Activated naive CD4-positive, alpha-beta T cell treated with anti-CD3 and anti-CD28 coated beads, Interleukin-2, amount 50 U/mL, for 16 hours (primary cell): ENCODE measurements around the gene CHMP3.
A peak's percentile ranks its signal among the peaks of the same experiment; 100 is the strongest.
"Not testable (repeated sequence)": the region's sequence is repeated elsewhere in the genome, so short reads cannot be mapped to it uniquely, and the experiment has no call there.

Source experiments
- DNase-seq: peaks from one replicate; pipeline ENCODE4 v3.0.0-alpha.2; 2020

CHMP3 gene

DNA sequence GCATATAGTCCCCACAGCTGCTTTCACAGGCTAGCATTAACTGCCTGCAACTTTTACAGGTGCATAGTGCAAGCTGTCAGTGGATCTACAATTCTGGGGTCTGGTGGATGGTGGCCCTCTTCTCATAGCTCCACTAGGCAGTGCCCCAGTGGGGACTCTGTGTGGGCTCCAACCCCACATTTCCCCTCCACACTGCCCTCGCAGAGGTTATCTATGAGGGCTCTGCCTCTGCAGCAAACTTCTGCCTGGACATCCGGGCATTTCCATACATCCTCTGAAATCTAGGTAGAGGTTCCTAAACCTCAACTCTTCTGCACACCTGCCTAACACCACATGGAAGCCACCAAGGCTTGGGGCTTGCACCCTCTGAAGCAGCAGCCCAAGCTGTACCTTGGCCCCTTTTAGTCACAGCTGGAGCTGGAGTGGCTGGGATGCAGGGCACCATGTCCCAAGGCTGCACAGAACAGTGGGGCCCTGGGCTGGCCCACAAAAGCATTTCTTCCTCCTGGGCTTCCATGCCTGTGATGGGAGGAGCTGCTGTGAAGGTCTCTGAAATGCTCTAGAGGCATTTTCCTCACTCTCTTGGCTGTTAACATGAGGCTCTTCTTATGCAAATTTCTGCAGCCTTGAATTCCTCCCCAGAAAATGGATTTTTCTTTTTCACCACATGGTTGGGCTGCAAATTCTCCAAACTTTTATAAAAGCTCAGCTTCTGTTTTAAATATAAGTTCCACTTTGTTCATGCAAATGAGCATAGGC is 62.7 kb downstream of the CHMP3 start:
- DNase-seq, result no peak

DNA sequence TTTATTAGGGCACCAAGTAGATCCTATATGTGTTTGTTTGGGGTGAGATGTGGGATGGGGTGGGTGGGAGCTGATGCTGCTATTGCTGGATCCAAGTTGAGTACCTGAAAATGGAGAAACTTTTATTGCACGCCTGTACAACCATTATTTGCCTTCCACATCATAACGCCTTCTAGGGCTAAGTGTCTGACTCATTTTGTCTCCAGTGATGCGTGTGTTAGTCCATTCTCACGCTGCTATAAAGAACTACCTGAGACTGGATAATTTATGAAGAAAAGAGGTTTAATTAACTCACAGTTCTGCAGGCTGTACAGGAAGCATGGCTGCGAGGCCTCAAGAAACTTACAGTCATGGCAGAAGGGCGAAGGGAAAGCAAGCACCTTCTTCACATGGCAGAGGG is 63.9 kb downstream of the CHMP3 start:
- DNase-seq, result no peak

DNA sequence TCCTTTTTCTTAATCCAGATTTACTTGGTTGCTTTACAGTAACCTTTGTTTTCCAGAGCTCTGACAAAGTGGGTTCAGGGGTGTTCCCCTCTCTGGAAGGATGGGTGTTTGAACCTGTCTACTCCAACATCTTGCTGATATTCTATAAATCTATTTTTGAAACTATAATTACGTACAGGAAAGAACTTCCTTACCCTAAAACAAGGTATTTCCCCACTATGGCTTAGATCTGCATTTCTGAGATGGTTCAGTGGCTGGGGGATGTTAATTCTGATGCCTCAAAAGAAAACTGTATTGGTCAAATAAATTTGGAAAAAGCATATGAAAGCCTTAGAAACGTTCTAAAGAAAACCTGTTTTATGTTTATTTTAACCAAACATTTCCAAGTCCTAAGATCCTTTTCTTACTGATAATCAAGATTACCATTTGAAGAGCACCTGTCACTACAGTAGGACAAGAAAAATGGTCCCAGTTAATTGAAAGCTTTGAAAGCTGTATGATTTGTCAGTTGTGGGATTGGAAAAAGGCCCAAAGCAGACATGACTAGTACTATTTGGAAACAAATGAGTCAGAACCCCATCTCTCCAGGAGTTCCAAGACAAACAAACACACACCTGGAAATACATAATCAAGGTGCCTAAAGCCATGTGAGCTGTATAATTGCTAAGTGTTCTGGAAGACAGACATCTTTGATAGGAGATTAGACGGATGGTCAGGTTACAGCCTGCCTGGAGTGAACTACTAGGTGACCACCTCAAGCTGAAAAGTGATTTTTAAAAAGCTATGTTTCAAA is 64.6 kb downstream of the CHMP3 start:
- DNase-seq, result no peak

DNA sequence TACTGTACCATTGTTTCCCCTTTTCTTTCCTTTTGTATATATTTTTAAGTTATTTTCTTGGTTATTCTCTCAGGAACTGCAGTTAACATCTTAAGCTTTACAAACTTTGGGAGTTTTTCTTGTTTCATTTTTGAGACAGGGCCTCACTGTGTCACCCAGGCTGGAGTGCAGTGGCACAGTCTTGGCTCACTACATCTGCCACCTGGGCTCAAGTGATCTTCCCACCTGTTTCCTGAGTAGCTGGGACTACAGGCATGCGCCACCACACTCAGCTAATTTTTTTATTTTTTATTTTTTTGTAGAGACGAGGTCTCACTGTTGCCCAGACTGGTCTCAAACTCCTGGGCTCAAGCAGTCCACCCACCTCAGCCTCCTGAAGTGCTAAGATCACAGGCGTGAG is 66.9 kb downstream of the CHMP3 start:
- not testable (repeated sequence) for DNase-seq

DNA sequence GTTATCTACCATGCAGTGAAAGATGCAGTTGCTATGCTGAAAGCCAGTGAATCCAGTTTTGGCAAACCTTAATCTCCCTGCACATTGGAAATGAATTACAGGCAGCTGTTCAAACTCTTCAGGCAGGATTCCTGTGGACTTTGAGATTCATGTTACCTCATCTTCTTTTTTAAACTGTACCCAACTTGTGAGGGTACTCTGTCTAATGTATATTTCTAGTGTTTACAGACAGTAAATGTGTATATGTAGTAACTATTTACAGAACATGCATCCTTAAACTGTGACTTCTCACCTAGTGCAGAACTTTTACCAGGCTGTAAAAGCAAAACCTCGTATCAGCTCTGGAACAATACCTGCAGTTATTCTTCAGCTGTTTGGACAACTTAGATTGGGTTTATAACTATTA is 71.2 kb downstream of the CHMP3 start:
- DNase-seq, result no peak

DNA sequence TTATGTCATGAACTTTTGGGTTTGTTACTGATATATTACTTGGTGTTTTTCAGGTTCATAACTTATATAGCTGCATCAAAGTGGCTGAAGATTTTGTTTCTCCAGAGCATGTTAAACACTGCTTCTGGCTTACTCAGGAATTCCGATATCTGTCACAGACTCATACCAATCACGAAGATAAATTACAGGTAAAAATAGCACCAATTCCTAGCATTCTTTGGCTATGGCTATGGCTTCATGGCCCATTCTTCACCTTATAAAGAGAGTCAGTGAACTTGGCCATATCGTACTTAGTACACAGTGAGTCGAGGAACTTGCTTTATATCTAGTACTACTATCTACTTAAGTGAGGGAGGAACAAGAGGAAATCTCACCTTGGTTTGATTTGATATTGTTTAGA is 72.2 kb downstream of the CHMP3 start:
- DNase-seq, result no peak

DNA sequence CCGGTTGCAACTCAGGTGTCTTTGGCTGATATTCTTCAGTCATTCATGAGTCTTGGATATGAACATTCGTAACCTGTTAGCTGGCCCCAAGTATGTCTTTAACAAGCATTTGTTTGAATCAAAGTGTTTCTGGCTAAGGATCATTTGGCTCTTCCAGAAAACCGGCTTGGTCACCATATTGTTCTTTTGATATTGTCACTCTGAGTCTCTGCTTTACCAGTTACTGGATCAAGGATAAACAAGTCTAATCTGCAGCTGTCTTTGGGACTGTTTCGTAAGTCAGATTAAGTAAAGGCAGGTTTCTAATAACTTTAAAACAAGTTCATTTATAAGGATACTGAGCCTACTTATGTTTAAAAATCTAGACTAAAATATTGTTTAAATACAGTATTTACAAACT is 73.0 kb downstream of the CHMP3 start:
- DNase-seq, result no peak

DNA sequence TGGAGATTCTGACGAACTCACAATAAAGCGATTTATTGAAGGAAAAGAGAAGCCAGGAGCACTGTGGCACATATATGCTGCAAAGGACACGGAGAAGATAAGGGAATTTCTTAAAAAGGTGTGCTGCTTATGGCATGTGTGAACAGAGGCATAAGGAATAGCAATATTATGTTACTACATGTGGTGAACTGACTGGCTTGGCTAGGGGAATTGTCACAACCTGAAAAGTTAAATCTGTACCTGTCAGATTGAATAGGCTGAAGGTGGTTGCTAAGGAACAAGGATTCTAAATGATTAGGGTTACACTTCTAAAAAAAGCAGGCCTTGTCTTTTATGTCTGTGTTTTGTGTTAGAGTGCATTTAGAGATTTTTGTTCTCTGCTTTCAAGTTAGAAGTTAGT is 73.7 kb downstream of the CHMP3 start:
- no peak for DNase-seq

DNA sequence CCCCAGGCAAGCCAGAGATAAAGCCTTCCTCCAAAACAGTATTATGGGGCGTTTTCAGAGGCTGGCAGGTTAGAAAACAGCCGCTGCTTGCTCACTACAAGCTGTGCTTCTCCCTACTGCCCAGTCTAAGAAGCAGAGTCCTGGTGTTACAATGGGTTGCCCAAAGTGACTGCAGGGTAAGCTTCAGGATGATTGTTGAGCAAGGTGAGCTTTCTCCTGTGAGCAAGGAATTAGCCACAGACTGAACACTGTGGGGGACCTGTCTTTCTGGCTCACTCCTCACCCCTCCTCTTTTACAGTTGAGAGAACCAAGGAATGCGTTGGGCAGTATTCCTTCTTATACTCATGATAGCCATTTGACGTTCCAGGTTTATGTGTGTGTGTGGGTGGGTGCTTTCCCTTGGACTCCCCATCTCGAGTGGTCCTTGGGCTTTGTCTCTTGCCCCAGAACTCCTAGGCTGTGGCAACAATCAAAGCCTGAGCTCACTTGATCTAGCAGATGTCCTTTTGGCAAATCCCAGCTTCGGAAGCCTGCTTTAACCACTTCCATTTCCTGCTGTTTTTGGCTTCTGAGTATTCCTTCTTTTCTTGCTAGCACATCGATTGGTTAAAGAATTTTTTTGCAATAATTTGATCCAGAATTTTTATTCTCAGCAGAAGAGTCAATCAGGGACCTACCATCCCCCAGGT is 74.5 kb downstream of the CHMP3 start:
- no peak for DNase-seq

DNA sequence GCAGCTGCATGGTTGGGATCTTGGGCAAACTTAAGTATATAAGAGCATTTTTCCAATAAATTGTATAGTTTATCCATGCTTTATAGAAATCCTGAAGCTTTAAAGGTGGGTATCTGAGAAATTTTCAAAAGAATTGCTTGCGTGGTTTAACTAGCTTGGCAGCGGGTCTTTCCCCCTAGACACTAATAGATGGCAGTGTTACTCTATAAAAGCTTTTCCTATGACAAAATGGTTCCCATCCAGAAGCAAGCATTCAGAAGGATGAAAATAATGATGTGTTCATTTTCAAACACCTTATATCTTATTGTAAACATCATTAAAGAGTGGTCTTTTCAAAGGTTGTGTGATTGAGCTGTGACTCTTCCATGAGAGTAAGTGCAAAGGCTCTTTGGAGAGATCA is 76.2 kb downstream of the CHMP3 start:
- DNase-seq, result no peak

DNA sequence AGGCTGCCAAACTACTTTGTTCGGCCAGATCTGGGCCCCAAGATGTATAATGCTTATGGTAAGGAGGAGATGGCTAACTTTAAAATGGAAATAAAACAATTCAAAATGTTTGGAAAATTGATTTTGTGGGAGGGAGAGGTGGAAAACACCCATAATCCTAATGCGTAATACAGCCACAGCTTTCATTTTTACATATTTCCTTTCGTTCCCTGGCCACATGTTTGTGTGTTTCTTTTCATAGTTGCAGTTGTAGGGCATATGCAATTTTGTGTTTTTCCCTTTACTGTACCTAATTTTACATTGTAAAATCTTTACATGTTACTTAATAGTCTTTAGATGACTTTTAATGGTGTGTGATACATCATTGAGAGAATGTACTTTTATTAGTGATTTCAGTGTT is 77.4 kb downstream of the CHMP3 start:
- no peak for DNase-seq

DNA sequence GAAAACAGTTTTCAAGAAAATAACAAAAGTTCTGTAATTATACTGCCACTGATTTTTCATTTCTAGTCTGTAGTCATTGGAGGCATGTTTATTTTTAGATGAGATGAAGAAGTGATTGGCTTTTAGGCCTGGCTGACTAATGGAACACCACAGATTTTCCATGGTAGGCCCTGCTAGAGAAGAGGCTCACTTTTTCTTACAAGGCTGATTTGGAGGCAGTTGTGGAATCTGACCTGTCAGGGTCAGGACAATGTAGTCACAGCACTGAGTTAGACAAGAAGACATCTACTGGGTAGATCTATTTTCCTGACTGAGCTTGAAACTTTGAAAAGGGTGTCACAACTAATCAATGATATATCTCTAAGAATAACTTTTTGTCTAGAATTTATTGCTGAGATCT is 78.1 kb downstream of the CHMP3 start:
- DNase-seq, result no peak

DNA sequence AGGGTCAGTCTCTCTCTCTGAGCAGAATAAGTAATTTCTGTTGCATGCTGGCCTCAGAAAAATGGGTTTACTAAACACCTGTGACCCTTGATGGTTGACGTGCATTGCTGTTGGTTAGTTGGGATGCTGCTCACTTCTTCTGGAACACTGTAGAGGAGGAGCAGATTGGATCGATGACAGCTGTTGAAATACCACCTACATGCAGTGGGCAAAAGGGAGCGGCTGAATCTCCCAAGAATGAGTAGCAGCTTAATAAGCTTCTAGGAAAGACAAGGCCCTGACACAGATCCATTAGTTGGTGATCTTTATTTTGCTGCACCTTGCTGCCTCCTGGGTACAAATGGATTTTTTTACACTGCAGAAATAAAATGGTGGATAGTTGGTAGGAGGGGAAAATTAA is 78.9 kb downstream of the CHMP3 start:
- DNase-seq, result no peak

DNA sequence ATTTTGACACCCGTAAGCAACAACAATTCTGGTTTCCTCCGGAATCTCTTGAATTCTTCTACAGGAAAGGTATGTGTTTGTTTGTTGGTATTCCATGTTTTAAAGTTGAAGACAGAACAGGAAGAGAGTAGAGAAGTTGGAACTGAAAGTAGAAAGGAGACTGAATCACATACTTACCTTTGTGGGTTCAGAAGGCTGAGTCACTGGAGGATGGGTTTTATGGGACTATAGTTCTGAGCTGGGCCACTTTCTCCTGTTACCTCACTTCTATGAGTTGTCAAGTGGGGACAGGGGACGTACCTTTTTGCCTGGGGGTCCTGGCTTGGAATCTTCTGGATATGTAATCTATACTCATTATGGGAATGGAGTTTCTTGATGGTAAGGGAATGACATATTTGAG is 81.2 kb downstream of the CHMP3 start:
- DNase-seq, result no peak

DNA sequence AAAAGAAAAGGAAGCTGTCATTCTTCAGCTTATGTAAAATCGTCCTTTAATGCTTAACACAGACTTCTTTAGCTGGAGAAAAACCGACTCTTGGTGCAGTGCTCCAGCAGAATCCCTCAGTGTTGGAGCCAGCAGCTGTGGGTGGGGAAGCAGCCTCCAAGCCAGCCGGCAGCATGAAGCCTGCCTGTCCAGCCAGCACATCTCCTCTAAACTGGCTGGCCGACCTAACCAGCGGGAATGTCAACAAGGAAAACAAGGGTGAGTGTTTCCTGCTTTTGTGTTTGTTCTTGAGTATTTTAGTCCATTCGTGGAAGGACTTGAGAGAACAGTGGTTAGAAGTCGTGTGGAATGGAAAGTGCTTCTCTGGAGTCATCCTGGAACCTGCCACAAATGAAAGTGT is 83.1 kb downstream of the CHMP3 start:
- no peak for DNase-seq

DNA sequence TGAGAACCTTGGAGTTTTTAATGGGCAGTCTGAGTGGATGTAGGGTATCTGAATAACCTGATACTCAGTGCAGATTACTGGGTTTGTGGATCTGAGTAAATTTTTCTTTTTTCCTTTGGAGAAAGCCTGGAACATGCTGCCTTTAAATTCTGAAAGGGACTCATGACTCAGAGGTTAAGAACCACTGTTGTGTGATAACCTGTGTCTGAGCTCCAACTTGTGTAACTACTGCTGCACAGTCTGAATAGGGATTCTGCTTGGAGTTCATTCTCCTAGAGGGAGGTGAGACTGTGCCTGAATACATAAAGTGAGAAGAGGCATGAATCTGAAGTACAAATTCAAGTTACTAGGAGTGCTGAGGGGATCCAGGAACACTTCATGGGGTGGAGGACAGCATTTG is 85.9 kb downstream of the CHMP3 start:
- no peak for DNase-seq

DNA sequence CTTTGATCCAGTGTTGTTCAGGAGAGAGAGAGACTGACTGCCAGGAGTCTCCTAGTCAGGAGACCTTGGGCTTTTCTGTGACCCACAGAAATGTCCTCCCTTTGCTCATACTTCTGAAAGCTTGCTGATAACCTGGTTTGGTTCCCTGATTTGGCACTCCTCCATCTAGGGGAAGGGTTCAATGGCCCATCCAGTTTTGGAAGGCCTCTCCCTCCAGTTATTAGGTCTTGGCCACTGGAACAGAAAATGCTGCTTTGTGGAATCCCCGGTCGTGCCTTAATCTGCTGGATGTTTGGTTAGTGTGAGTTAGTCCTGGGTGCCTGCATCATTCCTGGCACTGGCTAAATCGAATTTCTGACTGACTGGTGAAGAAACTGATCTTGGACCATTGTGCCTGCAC is 86.3 kb downstream of the CHMP3 start:
- DNase-seq, result no peak

DNA sequence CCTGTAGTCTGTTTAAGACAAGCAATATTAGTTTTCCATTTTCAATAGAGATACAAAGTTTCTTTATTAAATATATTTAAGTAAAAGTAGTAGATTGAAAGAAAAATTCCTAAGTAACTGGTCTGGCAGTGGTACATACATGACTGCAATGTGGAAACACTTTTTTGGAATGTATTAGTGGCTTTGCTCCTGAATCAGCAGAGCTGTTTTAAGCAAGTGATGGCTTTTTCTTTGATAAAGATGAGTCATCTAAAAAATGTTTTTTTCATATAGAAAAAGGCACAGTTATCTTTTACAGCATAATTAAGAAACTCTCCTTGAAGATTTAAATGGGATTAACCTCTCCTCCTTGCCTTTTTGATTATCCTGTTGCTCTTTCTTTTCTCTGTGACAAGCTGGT is 87.2 kb downstream of the CHMP3 start:
- DNase-seq, result no peak

DNA sequence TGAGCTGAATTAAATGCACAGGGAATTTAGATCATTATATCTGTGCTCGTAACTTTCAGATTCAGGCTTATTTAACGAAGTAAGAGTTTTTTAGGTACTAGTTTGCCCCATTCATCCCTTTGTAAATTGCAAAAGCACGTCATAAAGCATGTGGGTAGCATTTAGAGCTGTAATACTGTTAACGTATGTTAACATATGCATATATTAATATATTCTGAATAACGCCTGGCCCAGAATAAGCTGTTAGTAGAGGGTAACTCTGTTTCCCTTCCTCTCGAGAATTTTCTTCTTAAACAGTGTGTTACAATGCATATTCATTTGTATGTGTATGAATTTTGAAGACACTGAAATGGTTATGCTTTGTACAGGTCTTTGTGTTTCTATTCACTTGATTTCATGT is 91.6 kb downstream of the CHMP3 start:
- DNase-seq, result no peak

DNA sequence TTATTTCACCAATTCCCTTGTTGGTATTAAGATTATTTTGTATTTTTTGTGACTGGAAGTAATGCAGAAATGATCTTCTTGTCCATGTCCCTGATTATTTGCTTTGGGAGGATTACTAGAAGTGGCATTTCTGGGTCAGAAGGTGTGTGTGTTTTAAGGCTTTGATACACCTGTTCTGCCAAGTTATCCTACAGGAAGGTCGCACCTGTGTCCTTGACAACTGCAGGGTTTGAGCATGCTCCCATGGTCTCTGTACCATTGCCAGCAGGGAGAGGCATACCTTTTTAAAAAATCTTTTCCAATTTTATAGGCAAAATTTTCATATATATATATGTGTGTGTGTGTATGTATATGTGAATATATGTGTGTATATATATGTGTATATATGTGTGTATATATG is 92.4 kb downstream of the CHMP3 start:
- no peak for DNase-seq

DNA sequence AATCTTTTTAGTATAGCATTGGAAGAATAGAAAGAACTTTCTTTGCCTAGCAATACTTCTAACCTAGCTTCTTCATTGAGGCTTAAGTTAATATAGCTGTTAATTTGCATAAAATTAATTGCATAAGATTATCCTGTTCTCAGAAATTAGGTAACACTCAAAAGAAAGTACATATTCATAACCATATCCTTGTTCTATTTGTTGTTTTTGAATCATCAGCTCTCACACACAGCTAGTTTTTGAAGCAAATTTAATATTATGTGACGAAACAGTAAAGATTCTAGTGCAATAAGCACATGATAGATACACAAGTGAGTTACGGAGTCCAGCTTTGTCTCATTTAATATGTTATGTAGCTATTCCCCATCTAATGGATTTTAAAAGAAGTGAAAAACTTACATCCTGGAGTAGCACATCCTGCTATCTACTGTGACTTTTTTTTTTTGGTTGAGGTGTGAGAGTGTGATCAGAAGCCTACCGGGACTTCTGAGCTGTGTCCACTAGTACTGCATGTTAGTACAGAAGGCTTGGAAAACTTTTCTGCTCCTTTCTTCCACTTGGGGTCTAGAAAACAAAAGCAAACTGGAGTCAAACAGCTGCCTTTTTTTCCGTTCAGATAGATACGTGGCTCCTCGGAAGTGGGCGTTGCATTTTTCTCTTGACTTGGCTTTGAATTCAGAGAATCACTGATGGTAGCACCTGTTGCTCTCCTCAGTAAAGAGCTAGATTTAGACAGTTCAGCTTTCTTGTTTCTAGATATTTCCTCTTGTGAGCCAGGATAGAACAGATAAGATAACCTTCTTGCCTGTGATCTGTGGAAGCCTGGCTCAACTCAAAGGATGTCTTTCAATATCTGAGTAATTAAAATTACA is 94.8 kb downstream of the CHMP3 start:
- DNase-seq, result peak; percentile 31

DNA sequence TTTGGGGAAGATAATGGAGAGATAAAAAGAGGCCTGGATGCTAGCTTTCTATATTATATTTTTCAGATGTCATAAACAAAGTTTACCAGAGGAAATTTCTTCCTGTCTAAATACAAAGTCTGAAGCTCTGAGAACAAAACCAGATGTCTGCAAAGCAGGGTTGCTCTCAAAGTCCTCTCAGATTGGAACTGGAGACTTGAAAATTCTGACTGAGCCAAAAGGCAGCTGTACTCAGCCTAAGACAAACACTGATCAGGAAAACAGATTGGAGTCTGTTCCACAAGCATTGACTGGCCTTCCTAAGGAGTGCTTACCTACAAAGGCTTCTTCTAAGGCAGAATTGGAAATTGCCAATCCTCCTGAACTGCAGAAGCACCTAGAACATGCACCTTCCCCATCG is 96.9 kb downstream of the CHMP3 start:
- no peak for DNase-seq

DNA sequence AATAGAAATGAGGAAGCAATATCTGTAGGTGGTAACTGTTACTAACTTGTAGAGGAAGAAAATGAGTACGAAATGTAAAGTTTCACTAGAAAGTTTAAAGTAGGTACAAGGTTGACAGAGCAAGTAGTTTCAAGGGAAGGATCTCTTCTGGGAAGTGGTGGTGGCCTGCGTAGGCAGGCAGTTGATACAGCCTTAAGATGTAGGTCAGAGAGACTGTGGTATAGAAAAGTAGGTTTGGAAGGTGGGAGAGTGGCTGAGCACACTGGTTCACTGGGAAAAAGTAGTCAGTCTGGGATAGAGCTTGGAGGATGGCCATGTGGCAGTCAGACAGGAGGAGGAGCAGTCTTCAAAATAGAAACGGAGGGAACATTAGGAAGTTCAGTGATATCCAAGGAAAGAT is 98.6 kb downstream of the CHMP3 start:
- DNase-seq, result no peak
